HS-27A (cell line): ENCODE data around the gene MLH1.
"Not testable (repeated sequence)": the region's sequence is repeated elsewhere in the genome, so short reads cannot be mapped to it uniquely, and the experiment has no call there.

Experiments
- DNase-seq: peaks from one replicate; pipeline ENCODE4 v3.0.0-alpha.2; 2012; ENCODE audit warnings: low read depth, missing footprints

The MLH1 gene

GRCh38 chr3:36993326-36994283 is at the start of gene MLH1:
MLH1 (plus strand) TSS chr3:36993518; CDS start chr3:36993548, 30 bp downstream.
- DNase-seq = peak; percentile 100

GRCh38 chr3:36943601-36944000 is 49.7 kb upstream of the MLH1 start:
- DNase-seq = no peak

GRCh38 chr3:36944012-36944640 is 49.2 kb upstream of the MLH1 start:
- no peak for DNase-seq

GRCh38 chr3:36944641-36945270 is 48.6 kb upstream of the MLH1 start, which contains the start of gene TRANK1:
TRANK1 (minus strand) TSS chr3:36945054; CDS start chr3:36944809, 245 bp downstream.
- no peak for DNase-seq

- no peak for DNase-seq
Measured at GRCh38 chr3:36945333-36945980, 47.9 kb upstream of the MLH1 start.

GRCh38 chr3:36947814-36948213 is 45.5 kb upstream of the MLH1 start:
- not testable (repeated sequence) for DNase-seq

- DNase-seq = no peak
Measured at GRCh38 chr3:36954452-36955134, 38.7 kb upstream of the MLH1 start.

GRCh38 chr3:36956155-36956554 is 37.2 kb upstream of the MLH1 start:
- DNase-seq = no peak

GRCh38 chr3:36957063-36957462 is 36.3 kb upstream of the MLH1 start:
- no peak for DNase-seq

- no peak for DNase-seq
Measured at GRCh38 chr3:36957862-36958686, 35.2 kb upstream of the MLH1 start.

GRCh38 chr3:36959821-36960220 is 33.5 kb upstream of the MLH1 start:
- DNase-seq = no peak

GRCh38 chr3:36960502-36960901 is 32.8 kb upstream of the MLH1 start:
- DNase-seq = no peak

- not testable (repeated sequence) for DNase-seq
Measured at GRCh38 chr3:36963008-36963407, 30.3 kb upstream of the MLH1 start.

GRCh38 chr3:36964331-36964730 is 29.0 kb upstream of the MLH1 start:
- DNase-seq = no peak

GRCh38 chr3:36964817-36965216 is 28.5 kb upstream of the MLH1 start:
- DNase-seq = no peak

GRCh38 chr3:36965440-36965839 is 27.9 kb upstream of the MLH1 start:
- no peak for DNase-seq

GRCh38 chr3:36969085-36969484 is 24.2 kb upstream of the MLH1 start:
- DNase-seq = no peak

GRCh38 chr3:36969540-36970432 is 23.5 kb upstream of the MLH1 start:
- no peak for DNase-seq

- no peak for DNase-seq
Measured at GRCh38 chr3:36972163-36972562, 21.2 kb upstream of the MLH1 start.

GRCh38 chr3:36973139-36973538 is 20.2 kb upstream of the MLH1 start:
- no peak for DNase-seq
